Omental fat pad (tissue), 4 donors: ENCODE measurements around the gene WDR46. TPM values are rescaled to one million over a fixed set of nuclear protein-coding genes. Genes with fewer than 3 reads are reported as not detected.

Source experiments
- total RNA-seq, 4 donors: library from RNA; depleted of rRNA; stranded (reverse); fragments of >200 nt; gene quantifications; one replicate each; pipeline ENCODE4 v1.1.0, GENCODE V29; 2016

WDR46 gene
- total RNA-seq, 4 donors from 2014 or later: 49.7 to 103 (median 54.3) TPM

Other genes starting within 250 kb of the WDR46 start
- gene HLA-DPA1, start 215.6 kb downstream of the WDR46 start, total RNA-seq: 100 to 1,000 TPM in 3 of 4 donors, 10 to 100 TPM in 1; 20.4 to 211 (median 137) TPM
- gene HLA-DPB1, start 213.2 kb downstream of the WDR46 start, total RNA-seq: 100 to 1,000 TPM in 3 of 4 donors, 10 to 100 TPM in 1; 29.2 to 120 (median 101) TPM
- 1 to 10 TPM in 1 of 4 donors, under 1 TPM in 3; 0.13 to 1.3 (median 0.53) TPM for gene COL11A2, start 96.8 kb downstream of the WDR46 start, total RNA-seq
- 10 to 100 TPM; 19.9 to 35.9 (median 22.7) TPM for gene RXRB, start 88.6 kb downstream of the WDR46 start, total RNA-seq
- gene SLC39A7, start 88.4 kb downstream of the WDR46 start, total RNA-seq: 10 to 100 TPM; 57.5 to 82.8 (median 70.1) TPM
- gene HSD17B8, start 84.6 kb downstream of the WDR46 start, total RNA-seq: 10 to 100 TPM in 2 of 4 donors, 1 to 10 TPM in 2; 6.9 to 13.6 (median 11.0) TPM
- gene RING1, start 80.7 kb downstream of the WDR46 start, total RNA-seq: 10 to 100 TPM; 13.1 to 20.1 (median 15.7) TPM
- gene VPS52, start 17.4 kb downstream of the WDR46 start, total RNA-seq: 10 to 100 TPM; 20.2 to 54.5 (median 34.3) TPM
- gene RPS18, start 17.2 kb downstream of the WDR46 start, total RNA-seq: 1,000 to 10,000 TPM; 2,708 to 4,129 (median 3,024) TPM
- gene B3GALT4, start 12.1 kb downstream of the WDR46 start, total RNA-seq: 10 to 100 TPM in 1 of 4 donors, 1 to 10 TPM in 3; 6.7 to 15.9 (median 7.9) TPM
- 10 to 100 TPM; 16.0 to 30.8 (median 23.1) TPM for gene PFDN6, start 362 bp upstream of the WDR46 start, total RNA-seq
- gene RGL2, start 9.7 kb upstream of the WDR46 start, total RNA-seq: 10 to 100 TPM; 28.7 to 81.2 (median 41.7) TPM
- gene TAPBP, start 24.8 kb upstream of the WDR46 start, total RNA-seq: 10 to 100 TPM; 50.2 to 90.5 (median 69.1) TPM
- gene ZBTB22, start 28.5 kb upstream of the WDR46 start, total RNA-seq: 10 to 100 TPM; 10.7 to 15.3 (median 11.6) TPM
- 10 to 100 TPM; 33.4 to 65.2 (median 42.5) TPM for gene DAXX, start 33.7 kb upstream of the WDR46 start, total RNA-seq
- 10 to 100 TPM in 1 of 4 donors, 1 to 10 TPM in 1, under 1 TPM in 2; 0.25 to 10.8 (median 3.1) TPM for gene KIFC1, start 102.6 kb upstream of the WDR46 start, total RNA-seq
- gene PHF1, start 121.8 kb upstream of the WDR46 start, total RNA-seq: 10 to 100 TPM; 40.8 to 56.5 (median 48.9) TPM
- gene CUTA, start 128.9 kb upstream of the WDR46 start, total RNA-seq: 100 to 1,000 TPM in 2 of 4 donors, 10 to 100 TPM in 2; 57.1 to 107 (median 98.1) TPM
- gene SYNGAP1, start 130.8 kb upstream of the WDR46 start, total RNA-seq: 10 to 100 TPM in 3 of 4 donors, 1 to 10 TPM in 1; 8.8 to 12.3 (median 10.3) TPM
- 1 to 10 TPM; 1.4 to 8.6 (median 5.7) TPM for gene ZBTB9, start 165.3 kb upstream of the WDR46 start, total RNA-seq